ENCODE measurements around the gene NPB.
A peak's percentile ranks its signal among the peaks of the same experiment; 100 is the strongest.

Gene NPB

GRCh38 chr17:81867170-81867990, 34.7 kb upstream of the NPB start:
- Mint-ChIP-seq H3K4me3 (peak overlapping the region; percentile 25), H3K36me3 (peaks cover 31% of the 10 kb centered on the region), H3K9me3 (no peaks in the 10 kb centered on the region), H3K4me1 (peaks cover 66% of the 10 kb centered on the region), H3K27ac (peak overlapping the region; percentile 92), H3K27me3 (no peaks in the 10 kb centered on the region)
- no peak for ATAC-seq

GRCh38 chr17:81867991-81868673, 33.9 kb upstream of the NPB start:
- peak overlapping the region; percentile 92 for H3K27ac Mint-ChIP-seq
- H3K4me1 Mint-ChIP-seq = peaks cover 67% of the 10 kb centered on the region
- no peaks in the 10 kb centered on the region for H3K9me3 Mint-ChIP-seq
- no peak for ATAC-seq
- peaks cover 25% of the 10 kb centered on the region for H3K36me3 Mint-ChIP-seq
- H3K4me3 Mint-ChIP-seq = peak overlapping the region; percentile 38
- H3K27me3 Mint-ChIP-seq = no peaks in the 10 kb centered on the region

GRCh38 chr17:81868674-81869220, 33.3 kb upstream of the NPB start:
- H3K4me3 Mint-ChIP-seq = peak overlapping the region; percentile 86
- H3K36me3 Mint-ChIP-seq = peaks cover 25% of the 10 kb centered on the region
- H3K9me3 Mint-ChIP-seq = no peaks in the 10 kb centered on the region
- peaks cover 67% of the 10 kb centered on the region for H3K4me1 Mint-ChIP-seq
- ATAC-seq = no peak
- peak overlapping the region; percentile 92 for H3K27ac Mint-ChIP-seq
- H3K27me3 Mint-ChIP-seq = no peaks in the 10 kb centered on the region

- no peaks in the 10 kb centered on the region for H3K27me3 Mint-ChIP-seq
- peaks cover 25% of the 10 kb centered on the region for H3K36me3 Mint-ChIP-seq
- peaks cover 69% of the 10 kb centered on the region for H3K4me1 Mint-ChIP-seq
- no peaks in the 10 kb centered on the region for H3K9me3 Mint-ChIP-seq
- H3K4me3 Mint-ChIP-seq = peak overlapping the region; percentile 86
- H3K27ac Mint-ChIP-seq = peak overlapping the region; percentile 92
- peak; percentile 17 for ATAC-seq
Measured at GRCh38 chr17:81869221-81870130, 32.6 kb upstream of the NPB start.

- peak; percentile 40 for ATAC-seq
- H3K27me3 Mint-ChIP-seq = no peaks in the 10 kb centered on the region
- H3K4me1 Mint-ChIP-seq = peaks cover 68% of the 10 kb centered on the region
- H3K27ac Mint-ChIP-seq = peak overlapping the region; percentile 92
- no peaks in the 10 kb centered on the region for H3K9me3 Mint-ChIP-seq
- H3K36me3 Mint-ChIP-seq = peaks cover 25% of the 10 kb centered on the region
- peak overlapping the region; percentile 86 for H3K4me3 Mint-ChIP-seq
Measured at GRCh38 chr17:81870131-81870980, 31.7 kb upstream of the NPB start.

- no peaks in the 10 kb centered on the region for H3K27me3 Mint-ChIP-seq
- peak within 1 kb of the TSS; percentile 92 for H3K27ac Mint-ChIP-seq
- peak within 1 kb of the TSS; percentile 86 for H3K4me3 Mint-ChIP-seq
- H3K4me1 Mint-ChIP-seq = peaks cover 63% of the 10 kb centered on the region
- ATAC-seq = peak; percentile 83
- H3K9me3 Mint-ChIP-seq = no peaks in the 10 kb centered on the region
- peaks cover 25% of the 10 kb centered on the region for H3K36me3 Mint-ChIP-seq
Measured at GRCh38 chr17:81870981-81871386, 31.1 kb upstream of the NPB start, which contains the start of gene ARHGDIA. Gene ARHGDIA (minus strand): TSS chr17:81871337. CDS start chr17:81869930, 1,407 bp downstream.

GRCh38 chr17:81871387-81872230, 30.4 kb upstream of the NPB start:
- peak overlapping the region; percentile 85 for H3K4me3 Mint-ChIP-seq
- H3K27ac Mint-ChIP-seq = peak overlapping the region; percentile 92
- H3K27me3 Mint-ChIP-seq = no peaks in the 10 kb centered on the region
- no peaks in the 10 kb centered on the region for H3K9me3 Mint-ChIP-seq
- H3K36me3 Mint-ChIP-seq = peaks cover 25% of the 10 kb centered on the region
- ATAC-seq = peak; percentile 25
- peaks cover 61% of the 10 kb centered on the region for H3K4me1 Mint-ChIP-seq

- Mint-ChIP-seq H3K9me3 (no peaks in the 10 kb centered on the region), H3K4me3 (no peak overlapping the region), H3K27ac (no peak overlapping the region), H3K36me3 (peaks cover 24% of the 10 kb centered on the region), H3K4me1 (peaks cover 17% of the 10 kb centered on the region), H3K27me3 (no peaks in the 10 kb centered on the region)
- no peak for ATAC-seq
Measured at GRCh38 chr17:81877569-81877968, 24.5 kb upstream of the NPB start.

GRCh38 chr17:81878294-81878693, 23.7 kb upstream of the NPB start:
- H3K36me3 Mint-ChIP-seq = peaks cover 24% of the 10 kb centered on the region
- H3K4me1 Mint-ChIP-seq = peaks cover 10% of the 10 kb centered on the region
- H3K27ac Mint-ChIP-seq = no peak overlapping the region
- no peak for ATAC-seq
- H3K9me3 Mint-ChIP-seq = no peaks in the 10 kb centered on the region
- H3K4me3 Mint-ChIP-seq = no peak overlapping the region
- H3K27me3 Mint-ChIP-seq = no peaks in the 10 kb centered on the region

GRCh38 chr17:81879121-81879520, 22.9 kb upstream of the NPB start:
- H3K36me3 Mint-ChIP-seq = peaks cover 24% of the 10 kb centered on the region
- ATAC-seq = no peak
- no peak overlapping the region for H3K4me3 Mint-ChIP-seq
- H3K4me1 Mint-ChIP-seq = peaks cover 1% of the 10 kb centered on the region
- no peaks in the 10 kb centered on the region for H3K9me3 Mint-ChIP-seq
- no peak overlapping the region for H3K27ac Mint-ChIP-seq
- no peaks in the 10 kb centered on the region for H3K27me3 Mint-ChIP-seq

GRCh38 chr17:81884520-81884919, 17.5 kb upstream of the NPB start:
- Mint-ChIP-seq H3K4me3 (no peak overlapping the region), H3K4me1 (peaks cover 29% of the 10 kb centered on the region), H3K27me3 (no peaks in the 10 kb centered on the region), H3K36me3 (peaks cover 40% of the 10 kb centered on the region), H3K27ac (no peak overlapping the region), H3K9me3 (no peaks in the 10 kb centered on the region)
- ATAC-seq = no peak

GRCh38 chr17:81884968-81885367, 17.1 kb upstream of the NPB start:
- Mint-ChIP-seq H3K36me3 (peaks cover 35% of the 10 kb centered on the region), H3K4me1 (peaks cover 31% of the 10 kb centered on the region), H3K9me3 (no peaks in the 10 kb centered on the region), H3K27me3 (no peaks in the 10 kb centered on the region), H3K4me3 (no peak overlapping the region), H3K27ac (no peak overlapping the region)
- no peak for ATAC-seq

- no peak for ATAC-seq
Measured at GRCh38 chr17:81885454-81885853, 16.6 kb upstream of the NPB start.

More at GRCh38 chr17:81885454-81885853, 16.6 kb upstream of the NPB start:
- Mint-ChIP-seq H3K27me3 (no peaks in the 10 kb centered on the region), H3K36me3 (peaks cover 35% of the 10 kb centered on the region), H3K4me3 (no peak overlapping the region), H3K9me3 (no peaks in the 10 kb centered on the region), H3K27ac (no peak overlapping the region), H3K4me1 (peaks cover 31% of the 10 kb centered on the region)
